NCI-H2227 (cell line): ENCODE data around the gene DCP2.
A peak's percentile ranks its signal among the peaks of the same experiment; 100 is the strongest.

ENCODE experiments used
- DNase-seq: peaks from one replicate; lab custom pipeline; 2025; ENCODE audit not compliant: unreplicated experiment; lab: John Stamatoyannopoulos, UW

DCP2 gene

DNA sequence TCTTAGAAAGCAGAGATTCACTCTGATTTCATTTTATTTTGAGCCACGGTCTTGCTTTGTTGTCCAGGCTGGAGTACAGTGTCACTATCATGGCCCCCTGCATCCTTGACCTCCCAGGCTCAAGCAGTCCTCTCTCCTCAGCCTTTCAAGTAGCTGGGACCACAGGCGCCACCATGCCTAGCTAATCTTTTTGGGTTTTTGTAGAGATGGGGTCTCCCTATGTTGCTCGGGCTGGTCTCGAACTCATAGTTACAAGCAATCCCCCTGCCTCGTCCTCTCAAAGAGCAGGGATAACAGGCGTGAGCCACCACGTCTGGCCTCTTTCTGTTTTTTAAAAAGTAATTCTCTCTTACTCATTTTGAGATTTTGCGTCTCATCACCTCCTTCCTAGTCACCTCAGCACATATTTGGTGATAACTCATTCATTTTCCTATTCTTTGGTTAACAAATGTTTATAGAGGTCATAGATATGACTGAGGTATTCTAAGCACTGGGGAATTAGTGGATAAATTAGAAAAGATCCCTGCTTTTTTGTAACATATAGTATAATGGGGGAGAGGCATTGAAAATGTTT lies 10.8 kb upstream of the DCP2 start:
- no peak for DNase-seq

GRCh38 chr5:112967520-112968083 lies 9.0 kb upstream of the DCP2 start:
- no peak for DNase-seq

DNA sequence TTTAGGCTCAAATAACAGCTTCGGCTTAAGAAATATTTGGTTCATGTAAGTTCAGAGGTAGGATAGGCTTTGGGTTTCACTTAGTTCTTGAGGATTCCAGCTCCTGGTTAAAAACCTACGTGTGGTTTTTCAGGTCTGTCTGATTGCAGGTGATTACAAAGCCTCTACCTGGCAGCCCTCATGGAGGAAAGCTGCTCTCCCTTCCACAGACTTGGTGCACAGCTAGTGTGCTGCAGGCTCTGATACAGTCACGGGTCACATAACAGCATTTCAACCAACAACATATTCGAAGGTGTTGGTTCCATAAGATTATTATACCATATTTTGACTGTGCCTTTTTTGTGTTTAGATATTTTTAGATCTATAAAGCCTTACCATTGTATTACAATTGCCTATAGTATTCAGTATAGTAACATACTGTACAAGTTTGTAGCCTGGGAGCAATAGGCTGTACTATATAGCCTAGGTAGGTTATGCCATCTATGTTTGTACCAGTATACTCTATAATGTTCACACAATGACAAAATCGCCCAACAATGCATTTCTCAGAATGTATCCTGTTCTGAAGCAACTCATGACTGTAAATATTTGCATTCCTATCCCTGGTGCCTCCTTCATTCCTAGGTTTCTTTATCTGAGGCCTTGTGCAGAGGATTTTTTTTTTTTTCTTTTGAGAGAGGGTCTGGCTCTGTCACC lies 8.0 kb upstream of the DCP2 start:
- DNase-seq = no peak

- no peak for DNase-seq
Measured at GRCh38 chr5:112971276-112971675, 5.3 kb upstream of the DCP2 start.

- no peak for DNase-seq
Measured at GRCh38 chr5:112973036-112973435, 3.6 kb upstream of the DCP2 start.

GRCh38 chr5:112973904-112974303 lies 2.7 kb upstream of the DCP2 start:
- DNase-seq = no peak

DNA sequence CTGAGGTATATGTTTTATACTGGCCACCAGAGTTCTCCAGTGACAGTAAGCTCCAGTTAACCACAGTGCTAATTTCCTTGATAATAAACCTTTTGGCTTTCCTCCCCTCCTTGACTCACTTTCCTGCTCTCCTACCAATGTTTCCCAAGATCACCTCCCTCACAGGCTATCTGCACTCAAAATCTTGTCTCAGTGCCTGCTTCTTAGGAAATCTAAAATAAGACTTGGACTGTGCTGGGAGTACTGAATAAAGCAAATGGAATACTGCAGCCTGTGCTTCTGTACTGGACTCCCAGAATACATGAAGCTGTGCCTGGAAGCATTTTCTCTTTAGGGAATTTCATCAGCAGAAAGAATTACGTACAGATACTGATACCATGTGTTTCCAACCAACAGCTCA lies 1.7 kb upstream of the DCP2 start:
- DNase-seq = no peak

GRCh38 chr5:112975721-112976431 lies 722 bp upstream of the DCP2 start:
- DNase-seq = no peak

- no peak for DNase-seq
Measured at GRCh38 chr5:112977440-112977861, 853 bp downstream of the DCP2 start.

GRCh38 chr5:112978836-112979235 lies 2.2 kb downstream of the DCP2 start:
- no peak for DNase-seq

DNA sequence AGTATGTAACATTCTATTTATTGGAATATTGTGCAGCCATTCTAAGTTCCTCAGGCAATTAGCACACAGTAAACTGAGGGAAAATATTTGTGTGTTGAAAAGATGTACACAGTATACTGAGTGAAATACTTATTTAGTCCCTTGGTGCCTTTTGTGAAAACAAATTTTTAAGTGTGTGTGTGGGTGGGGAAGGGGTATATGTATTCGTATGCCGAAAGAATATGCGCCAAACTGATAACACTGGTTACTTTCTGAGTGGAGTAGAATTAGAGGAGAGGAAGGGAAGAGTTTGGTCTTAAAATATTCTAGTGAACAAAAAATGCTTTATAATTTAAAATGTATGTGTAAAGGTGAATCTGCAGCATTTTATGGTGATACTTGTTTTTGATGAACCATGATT lies 3.1 kb downstream of the DCP2 start:
- DNase-seq = no peak

GRCh38 chr5:112983363-112983762 lies 6.8 kb downstream of the DCP2 start:
- no peak for DNase-seq

GRCh38 chr5:112986224-112986623 lies 9.6 kb downstream of the DCP2 start:
- DNase-seq = no peak

DNA sequence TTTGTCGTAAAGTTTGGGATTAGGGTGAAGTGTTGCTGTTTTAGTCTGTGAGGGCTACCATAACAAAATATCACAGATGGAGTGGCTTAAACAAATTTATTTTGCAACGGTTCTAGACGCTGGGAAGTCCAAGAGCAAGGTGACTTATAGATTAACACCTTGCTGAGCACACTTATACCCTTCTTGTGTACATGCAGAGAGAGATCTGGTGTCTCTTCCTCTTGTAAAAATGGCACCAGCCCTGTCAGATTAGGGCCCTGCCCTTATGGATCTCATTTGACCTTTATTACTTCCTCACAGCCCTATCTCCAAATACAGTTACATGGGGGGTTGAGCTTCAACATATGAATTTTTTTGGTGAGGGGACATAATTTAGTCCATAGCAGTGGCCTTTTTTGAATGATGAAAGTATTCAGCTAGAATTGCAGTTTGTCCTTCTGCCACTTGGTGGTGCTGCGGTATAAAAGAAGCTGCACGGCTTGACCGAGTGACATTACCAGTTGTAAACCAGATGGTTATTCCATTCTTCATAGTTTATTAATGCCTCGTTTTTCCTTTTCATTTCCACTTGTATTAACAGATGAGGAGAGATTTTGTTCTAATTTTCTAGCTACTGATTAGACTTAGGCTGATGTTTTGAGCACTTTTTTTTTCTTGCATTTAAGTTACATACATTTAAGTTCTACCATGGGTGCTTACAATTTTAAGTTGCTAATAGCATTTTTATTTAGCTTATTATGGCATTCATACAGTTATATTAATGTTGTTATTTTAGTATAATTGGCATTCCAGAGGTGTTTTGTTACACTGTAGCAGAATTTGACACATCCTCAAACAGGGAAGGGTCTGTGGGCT lies 19.4 kb downstream of the DCP2 start:
- peak; percentile 72 for DNase-seq

- DNase-seq = no peak
Measured at GRCh38 chr5:112996830-112997374, 20.3 kb downstream of the DCP2 start.

GRCh38 chr5:112998296-112998695 lies 21.7 kb downstream of the DCP2 start:
- no peak for DNase-seq

GRCh38 chr5:113000466-113000865 lies 23.9 kb downstream of the DCP2 start:
- DNase-seq = no peak

GRCh38 chr5:113002423-113002822 lies 25.8 kb downstream of the DCP2 start:
- DNase-seq = no peak

DNA sequence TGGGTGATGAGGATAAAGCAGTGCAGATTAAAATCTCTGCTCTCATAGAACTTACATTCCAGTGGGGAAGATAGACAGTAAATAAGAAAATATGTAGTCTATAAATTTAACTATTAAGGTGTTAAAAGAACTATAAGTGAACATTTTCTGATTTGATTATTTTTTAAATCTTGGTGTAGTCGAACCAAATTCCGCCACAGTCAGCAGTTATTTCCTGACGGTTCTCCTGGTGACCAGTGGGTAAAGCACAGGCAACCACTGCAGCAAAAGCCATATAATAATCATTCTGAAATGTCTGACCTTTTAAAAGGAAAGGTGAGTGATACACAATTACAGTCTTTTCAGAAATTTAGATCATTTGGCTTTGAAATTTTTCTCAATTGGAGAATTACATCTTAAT lies 27.2 kb downstream of the DCP2 start:
- DNase-seq = no peak

DNA sequence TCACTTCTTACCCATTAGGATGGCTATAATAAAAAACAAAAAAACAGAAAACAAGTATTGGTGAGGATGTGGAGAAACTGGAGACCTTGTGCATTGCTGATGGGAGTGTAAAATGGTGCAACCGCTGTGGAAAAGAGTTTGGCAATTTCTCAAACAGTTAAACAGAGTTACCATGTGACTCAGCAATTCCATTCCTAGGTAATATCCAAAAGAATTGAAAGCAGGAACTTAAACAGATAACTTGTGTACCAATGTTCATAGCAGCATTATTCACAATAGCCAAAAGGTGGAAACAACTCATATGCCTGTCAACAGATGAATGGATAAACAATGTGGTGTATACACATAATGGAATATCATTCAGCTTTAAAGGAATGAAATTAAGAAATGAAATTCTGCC lies 28.9 kb downstream of the DCP2 start:
- no peak for DNase-seq
